Effector memory CD4-positive, alpha-beta T cell (primary cell): ENCODE measurements around the gene ATRIP.

Experiments
- DNase-seq, 3 donors: peaks; one replicate each; pipeline ENCODE4 v3.0.0-alpha.2; 2020
- H3K27ac ChIP-seq: 2 replicates; pipeline ENCODE4 v1.7.0; 2013; ENCODE audit warnings: mild to moderate bottlenecking, low read length, moderate library complexity; ENCODE audit not compliant: insufficient read depth, poor library complexity, severe bottlenecking
- H3K27me3 ChIP-seq: replicated peaks from 2 replicates; pipeline ENCODE4 v1.7.0; 2013; ENCODE audit warnings: mild to moderate bottlenecking, low read length; ENCODE audit not compliant: insufficient read depth, control insufficient read depth, poor library complexity, severe bottlenecking
- H3K36me3 ChIP-seq: 2 replicates; pipeline ENCODE4 v1.7.0; 2013; ENCODE audit warnings: mild to moderate bottlenecking, low read length, moderate library complexity; ENCODE audit not compliant: control insufficient read depth, insufficient read depth
- H3K4me1 ChIP-seq: 2 replicates; pipeline ENCODE4 v1.7.0; 2013; ENCODE audit warnings: low read length, mild to moderate bottlenecking; ENCODE audit not compliant: control insufficient read depth, insufficient read depth, poor library complexity, severe bottlenecking
- H3K4me3 ChIP-seq: 2 replicates; pipeline ENCODE4 v1.7.0; 2013; ENCODE audit warnings: low read length, low read depth, mild to moderate bottlenecking; ENCODE audit not compliant: insufficient read depth, poor library complexity, severe bottlenecking
- H3K9me3 ChIP-seq: 2 replicates; pipeline ENCODE4 v1.7.0; 2013; ENCODE audit warnings: mild to moderate bottlenecking, low read length, moderate library complexity; ENCODE audit not compliant: control insufficient read depth

The ATRIP gene

DNA sequence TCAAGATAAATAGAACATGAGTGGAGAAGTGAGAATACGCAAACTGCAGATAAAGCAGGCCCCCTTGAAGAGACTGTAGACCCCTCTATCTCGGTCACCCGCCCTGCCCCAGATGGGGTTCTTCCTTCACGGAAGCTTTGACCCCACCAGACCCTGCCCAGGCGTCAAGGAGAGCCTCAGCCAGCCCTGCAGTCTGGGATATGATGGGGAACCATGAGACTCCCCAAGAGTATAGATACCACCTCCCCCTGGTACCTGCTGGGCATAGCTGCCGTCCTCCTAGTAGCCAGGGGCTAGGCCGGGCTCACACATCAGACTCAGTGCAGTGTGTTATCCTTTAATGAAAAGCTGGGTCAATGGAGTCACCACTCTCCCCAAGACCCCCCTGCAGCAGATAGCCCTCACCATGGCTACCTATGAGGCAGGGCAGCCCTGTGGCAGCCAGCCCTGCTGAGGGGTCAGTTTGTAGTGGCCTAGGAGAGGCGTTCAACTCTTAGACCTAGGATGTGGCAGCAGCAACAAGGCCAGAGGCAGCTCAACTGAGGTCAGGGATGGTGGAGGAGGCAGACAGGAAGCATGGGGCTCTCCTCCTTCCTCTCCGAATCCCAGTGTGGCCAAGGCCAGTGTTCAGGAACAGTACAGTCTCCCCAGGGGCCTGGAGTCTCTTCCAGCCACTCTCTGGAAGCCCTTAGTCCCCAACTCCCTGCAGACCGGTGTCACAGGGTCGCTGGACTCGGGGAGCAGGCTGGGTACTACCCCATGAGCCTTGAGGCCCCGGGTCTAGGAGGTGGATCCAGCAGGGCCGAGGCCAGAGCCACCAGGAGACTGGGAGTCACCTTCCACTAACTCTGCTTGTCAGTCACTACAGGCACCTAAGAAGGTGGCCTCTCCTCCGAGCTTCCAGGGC is 42.8 kb upstream of the ATRIP start:
- DNase-seq, result no peak
- Histone ChIP-seq H3K36me3 (no peaks in the 10 kb centered on the region), H3K4me1 (no peaks in the 10 kb centered on the region), H3K4me3 (no peak overlapping the region), H3K27me3 (no peaks in the 10 kb centered on the region), H3K27ac (no peak overlapping the region), H3K9me3 (no peaks in the 10 kb centered on the region)

DNA sequence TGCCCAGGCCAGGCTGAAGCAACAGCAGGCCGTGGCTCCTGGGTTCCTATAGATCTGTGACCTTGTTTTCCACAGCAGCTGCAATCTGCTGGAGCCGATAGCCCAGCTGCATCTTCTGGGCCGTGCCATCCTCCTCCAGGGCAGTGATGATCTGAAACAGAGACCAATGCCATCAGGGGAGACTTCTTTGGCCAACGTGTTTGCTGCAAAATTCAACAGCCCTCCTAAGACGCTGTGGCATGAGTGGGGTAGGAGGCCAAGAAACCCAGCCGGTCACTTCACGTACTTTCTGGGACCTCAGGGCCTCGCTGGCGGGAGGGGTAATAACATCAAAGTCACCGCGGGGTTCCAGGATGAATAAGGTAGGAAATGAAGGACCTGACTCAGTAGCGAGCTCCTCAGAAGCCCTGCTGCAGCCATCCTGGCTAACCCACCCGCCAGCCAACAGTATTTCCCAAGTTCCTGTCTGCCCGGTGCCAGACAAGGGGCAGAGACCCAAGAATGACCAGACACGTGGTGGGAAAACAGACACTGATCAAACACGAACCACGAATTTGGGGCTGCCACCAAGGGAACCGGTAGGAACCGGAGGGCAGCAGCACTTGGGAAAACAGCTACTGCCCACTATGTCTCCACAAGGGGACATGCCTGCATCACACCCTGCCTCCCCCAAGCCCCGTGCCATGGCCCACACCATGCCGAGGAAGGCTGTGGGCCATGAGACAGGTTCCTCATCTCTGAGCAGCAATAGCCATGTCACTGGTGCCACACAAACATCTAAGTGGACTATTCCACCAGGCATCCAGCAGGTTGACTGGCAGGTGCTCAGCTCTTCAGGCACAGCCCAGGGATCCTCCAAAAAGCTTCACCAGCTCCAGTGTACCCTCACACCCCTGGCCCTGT is 41.8 kb upstream of the ATRIP start:
- DNase-seq, result no peak
- Histone ChIP-seq H3K9me3 (no peaks in the 10 kb centered on the region), H3K36me3 (no peaks in the 10 kb centered on the region), H3K4me1 (no peaks in the 10 kb centered on the region), H3K4me3 (no peak overlapping the region), H3K27ac (no peak overlapping the region), H3K27me3 (no peaks in the 10 kb centered on the region)

DNA sequence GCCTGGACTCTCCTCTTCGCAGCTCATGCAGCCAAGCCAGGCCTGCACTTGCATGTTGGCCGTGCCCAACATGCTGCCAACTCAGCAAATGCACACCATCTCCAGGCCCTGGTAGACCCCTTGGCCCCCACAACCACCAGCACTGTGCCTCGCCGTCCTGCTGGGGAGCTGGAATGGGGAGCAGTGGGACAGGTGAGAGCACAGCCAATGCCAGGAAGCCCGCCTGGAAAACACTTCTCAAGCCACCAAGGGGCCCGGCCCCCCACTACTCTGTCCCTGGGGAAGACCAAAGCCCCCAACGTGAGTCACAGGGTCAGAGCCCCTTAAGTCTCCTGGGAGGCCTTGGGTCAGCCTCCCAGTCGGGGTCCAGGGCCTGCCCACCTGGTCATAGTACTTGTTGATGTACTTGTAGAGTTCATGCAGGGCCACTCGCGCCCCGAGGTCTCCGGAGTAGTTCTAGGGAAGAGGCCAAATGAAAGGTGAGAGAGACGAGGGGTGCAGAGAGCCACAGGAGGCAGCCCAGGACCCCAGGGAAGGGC is 41.1 kb upstream of the ATRIP start:
- H3K36me3 ChIP-seq, result no peaks in the 10 kb centered on the region
- no peaks in the 10 kb centered on the region for H3K27me3 ChIP-seq
- H3K4me3 ChIP-seq, result no peak overlapping the region
- no peak for DNase-seq
- H3K27ac ChIP-seq, result no peak overlapping the region
- no peaks in the 10 kb centered on the region for H3K4me1 ChIP-seq
- H3K9me3 ChIP-seq, result no peaks in the 10 kb centered on the region

DNA sequence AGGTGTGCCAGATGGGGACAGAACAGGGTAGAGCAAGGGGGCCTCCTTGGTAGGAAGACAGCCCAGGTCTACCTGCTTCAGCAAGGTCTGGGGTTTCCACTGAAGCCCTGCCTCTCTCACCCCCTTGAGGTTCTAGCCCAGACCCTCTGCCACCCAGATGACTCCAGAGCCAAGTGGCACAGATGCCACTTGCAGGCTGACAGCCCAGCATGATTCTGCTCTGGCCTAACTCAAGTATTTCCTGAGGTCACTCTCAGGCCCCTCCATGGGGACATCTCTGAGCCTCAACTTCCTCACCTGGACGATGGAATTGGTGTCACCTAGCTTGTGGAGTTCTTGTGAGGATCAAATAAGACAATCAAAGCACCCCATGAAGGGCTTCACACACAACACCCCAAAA is 40.6 kb upstream of the ATRIP start:
- Histone ChIP-seq H3K36me3 (no peaks in the 10 kb centered on the region), H3K27ac (no peak overlapping the region), H3K4me1 (no peaks in the 10 kb centered on the region), H3K9me3 (no peaks in the 10 kb centered on the region), H3K4me3 (no peak overlapping the region), H3K27me3 (no peaks in the 10 kb centered on the region)
- no peak for DNase-seq

DNA sequence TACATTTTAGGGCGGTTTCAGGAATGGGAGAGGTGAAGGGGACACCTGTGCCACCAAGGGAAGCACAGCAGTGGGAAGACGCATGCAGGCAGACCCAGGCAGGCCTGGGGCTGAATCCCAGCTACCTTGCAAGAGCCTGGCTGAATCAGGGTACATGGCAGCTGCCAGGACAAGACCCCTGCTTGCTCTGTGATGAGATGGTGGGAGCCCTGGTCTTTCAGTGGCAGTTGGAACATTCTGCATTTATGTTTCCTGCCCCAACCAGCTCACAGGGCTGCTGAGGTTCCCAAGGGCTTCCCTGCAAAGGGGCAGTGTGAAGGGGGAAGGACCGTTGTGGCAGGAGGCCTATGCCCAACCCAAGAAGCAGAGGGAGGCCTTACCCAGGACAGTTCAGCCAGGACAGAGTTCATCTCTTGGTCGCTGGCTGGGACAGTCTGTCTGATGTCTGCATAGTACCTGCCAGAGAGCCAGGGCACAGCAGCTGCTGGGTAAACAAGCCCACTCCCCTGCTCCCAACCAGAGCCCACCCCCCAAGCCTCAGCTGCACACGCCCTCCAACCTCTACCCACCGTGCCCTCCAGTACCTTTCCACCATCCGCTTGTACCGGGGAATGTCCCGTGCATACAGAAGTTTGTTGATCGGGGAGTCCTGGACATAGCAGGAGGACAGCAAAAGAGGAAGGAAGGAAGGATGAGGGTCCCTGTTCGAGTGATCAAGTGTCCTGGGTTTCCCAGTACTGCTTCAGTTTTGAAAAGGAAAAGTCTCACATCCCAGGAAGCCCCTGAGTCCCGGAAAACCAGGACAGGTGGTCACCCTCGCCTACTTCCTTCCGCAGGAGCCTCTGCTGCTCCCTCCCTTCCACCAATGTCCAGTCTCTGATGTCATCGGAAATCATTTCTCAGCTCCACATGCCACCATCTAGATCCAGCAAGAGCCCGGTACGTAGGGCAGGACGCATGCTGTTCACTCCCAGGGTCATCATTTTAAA is 39.8 kb upstream of the ATRIP start:
- no peaks in the 10 kb centered on the region for H3K9me3 ChIP-seq
- no peaks in the 10 kb centered on the region for H3K27me3 ChIP-seq
- H3K4me3 ChIP-seq, result no peak overlapping the region
- H3K27ac ChIP-seq, result no peak overlapping the region
- DNase-seq, result no peak
- H3K36me3 ChIP-seq, result no peaks in the 10 kb centered on the region
- no peaks in the 10 kb centered on the region for H3K4me1 ChIP-seq

DNA sequence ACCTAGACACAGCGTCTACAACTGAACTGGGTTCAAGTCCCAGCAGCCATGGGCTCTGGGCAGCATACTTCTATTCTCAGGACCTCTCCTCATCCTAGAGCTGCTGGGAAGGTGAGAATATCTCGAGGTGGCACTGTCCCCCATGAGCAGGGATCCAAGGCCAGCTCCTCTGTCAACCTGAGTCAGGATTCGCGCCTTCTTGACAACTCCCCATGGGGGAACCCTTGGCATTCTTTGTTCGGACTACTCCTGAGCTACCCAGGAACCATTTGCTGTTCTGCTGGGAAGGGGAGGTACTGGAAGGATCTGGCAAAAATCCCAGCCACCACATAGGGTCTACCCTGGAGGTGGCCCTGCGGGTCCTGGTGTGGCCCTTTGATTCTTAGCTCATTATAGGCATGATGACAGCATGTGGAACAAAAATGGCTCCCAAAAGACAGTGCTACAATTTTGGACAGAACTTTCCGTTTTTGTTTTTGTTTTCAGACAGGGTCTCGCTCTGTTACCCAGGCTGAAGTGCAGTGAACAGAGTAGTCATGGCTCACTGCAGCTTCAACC is 38.9 kb upstream of the ATRIP start:
- Histone ChIP-seq H3K9me3 (no peaks in the 10 kb centered on the region), H3K4me1 (no peaks in the 10 kb centered on the region), H3K36me3 (no peaks in the 10 kb centered on the region), H3K27ac (no peak overlapping the region), H3K4me3 (no peak overlapping the region), H3K27me3 (no peaks in the 10 kb centered on the region)
- no peak for DNase-seq

DNA sequence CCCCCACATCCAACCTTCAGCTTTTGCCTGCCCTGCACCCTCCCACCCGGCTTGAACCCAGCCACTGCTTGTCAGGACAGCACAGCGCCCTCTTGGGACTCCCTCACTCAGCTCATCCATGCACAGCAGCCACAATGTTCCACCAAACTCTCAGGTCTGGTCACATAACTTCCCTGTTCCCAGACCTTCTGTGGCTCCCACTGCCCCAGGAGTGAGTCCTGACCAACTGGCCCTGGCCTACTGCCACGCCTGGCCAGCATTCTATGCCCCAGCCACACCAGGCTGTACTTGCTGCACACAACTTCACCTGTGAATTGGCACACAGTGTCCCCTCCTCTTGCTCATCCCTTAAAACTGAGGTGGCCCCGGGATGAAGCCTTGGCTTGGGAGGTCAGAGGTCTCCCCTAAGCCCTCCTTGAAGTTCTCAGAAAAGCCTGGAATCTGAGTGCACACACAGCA is 37.7 kb upstream of the ATRIP start:
- Histone ChIP-seq H3K4me3 (no peak overlapping the region), H3K36me3 (no peaks in the 10 kb centered on the region), H3K27ac (no peak overlapping the region), H3K9me3 (no peaks in the 10 kb centered on the region), H3K27me3 (no peaks in the 10 kb centered on the region), H3K4me1 (no peaks in the 10 kb centered on the region)
- no peak for DNase-seq

DNA sequence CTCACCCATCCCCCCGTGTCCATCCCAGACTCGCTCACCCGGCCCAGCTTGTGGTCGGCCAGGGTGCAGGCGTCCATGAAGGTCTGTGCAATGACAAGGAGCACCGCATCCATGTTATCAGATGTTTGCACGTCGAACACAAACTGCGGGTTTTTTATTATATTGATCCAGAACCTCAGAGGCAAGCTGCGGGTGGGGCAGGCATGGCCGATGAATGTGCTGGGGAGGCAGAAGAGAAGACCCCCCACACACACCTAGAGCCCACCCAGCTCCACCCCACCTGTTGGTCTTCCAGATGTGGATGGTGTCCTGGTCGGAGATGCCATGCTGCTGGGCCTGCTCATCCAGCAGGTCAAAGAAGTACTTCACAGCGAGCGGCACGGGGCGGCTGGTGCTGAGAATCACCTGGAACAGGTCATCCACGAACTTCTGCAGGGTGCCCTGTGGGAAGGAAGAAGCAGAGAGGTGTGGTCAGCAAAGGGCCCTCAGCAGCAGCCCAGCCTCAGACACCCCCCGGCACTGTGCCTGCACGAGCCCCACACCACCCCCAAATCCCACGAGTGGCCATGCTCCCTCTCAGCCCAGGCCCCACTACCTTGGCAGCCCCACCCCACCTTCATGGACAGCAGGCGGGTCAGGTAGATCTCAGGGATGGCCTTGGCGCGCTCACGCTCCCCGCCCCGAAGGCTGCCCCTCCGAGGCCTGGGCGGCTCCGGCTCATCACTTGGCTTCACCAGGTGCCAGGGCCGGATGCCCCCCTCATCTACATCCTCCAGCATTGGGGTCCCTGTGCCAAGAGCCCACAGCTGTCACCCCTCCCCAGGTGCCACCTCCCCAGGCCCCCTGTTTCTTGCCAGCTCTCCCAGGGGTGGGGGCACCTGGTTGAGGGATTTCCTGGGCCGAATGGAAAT is 37.0 kb upstream of the ATRIP start:
- Histone ChIP-seq H3K27me3 (no peaks in the 10 kb centered on the region), H3K4me3 (no peak overlapping the region), H3K4me1 (no peaks in the 10 kb centered on the region), H3K36me3 (no peaks in the 10 kb centered on the region), H3K9me3 (no peaks in the 10 kb centered on the region), H3K27ac (no peak overlapping the region)
- DNase-seq, result no peak
